CD4-positive, alpha-beta T cell (primary cell): Measurements from ENCODE around the gene TTC33. TPM values are rescaled to one million over a fixed set of nuclear protein-coding genes. Genes with fewer than 3 reads are reported as not detected.

Experiments
- ATAC-seq: fragments of 200-7000 bp; cut with Tn5 transposase; one replicate; pipeline ENCODE4 v1.10.0; 2022; ENCODE audit warnings: mild to moderate bottlenecking; ENCODE audit not compliant: poor library complexity
- CTCF ChIA-PET: fragments of 350-600 bp; sonication (Branson Sonifier 250); formaldehyde crosslinking; loops from one replicate; lab custom pipeline; 2021; ENCODE audit warnings: antibody characterized with exemption, inconsistent platforms; lab: Charles Lee
- POLR2A ChIA-PET: fragments of 350-600 bp; sonication (Branson Sonifier 250); formaldehyde crosslinking; loops from one replicate; lab custom pipeline; 2021; ENCODE audit warnings: antibody characterized with exemption, inconsistent platforms; lab: Charles Lee
- DNase-seq, 14 experiments: peaks; one replicate each; pipeline ENCODE4 v3.0.0-alpha.2; 2013 to 2020; ENCODE audit warnings: mixed read lengths in 2 of 14
- H3K27ac ChIP-seq, 2 donors: one replicate each; pipeline versions ENCODE4 v1.5.1 to v1.7.0; 2013; ENCODE audit warnings: low read length in 2 of 2, low read depth in 1 of 2, mild to moderate bottlenecking in 1 of 2
- H3K27me3 ChIP-seq, 2 experiments: 1 replicate in 1 of 2; 2 replicates in 1 of 2; pipeline versions ENCODE4 v1.6.1 to v1.7.0; 2013; ENCODE audit warnings: low read length in 2 of 2, control low read depth in 1 of 2, mild to moderate bottlenecking in 1 of 2, moderate library complexity in 1 of 2; ENCODE audit not compliant: insufficient read depth in 2 of 2, control insufficient read depth in 1 of 2
- H3K36me3 ChIP-seq: one replicate; pipeline ENCODE4 v1.6.1; 2013; ENCODE audit warnings: low read length, control low read depth; ENCODE audit not compliant: insufficient read depth
- H3K4me1 ChIP-seq: one replicate; pipeline ENCODE4 v1.6.1; 2013; ENCODE audit warnings: low read length, control low read depth; ENCODE audit not compliant: insufficient read depth
- H3K4me3 ChIP-seq: one replicate; pipeline ENCODE4 v1.5.1; 2013; ENCODE audit warnings: mild to moderate bottlenecking, low read length, moderate library complexity
- H3K9me3 ChIP-seq, 2 experiments: 1 replicate in 1 of 2; 2 replicates in 1 of 2; pipeline versions ENCODE4 v1.6.1 to v1.7.0; 2013; ENCODE audit warnings: low read length in 2 of 2, mild to moderate bottlenecking in 2 of 2, control low read depth in 1 of 2, moderate library complexity in 1 of 2; ENCODE audit not compliant: control insufficient read depth in 1 of 2, insufficient read depth in 1 of 2
- H3K27ac Mint-ChIP-seq: one replicate; pipeline ENCODE4 v1.8.0; 2020; ENCODE audit warnings: mixed read lengths
- H3K27me3 Mint-ChIP-seq: one replicate; pipeline ENCODE4 v1.8.0; 2021; ENCODE audit warnings: mixed read lengths
- H3K36me3 Mint-ChIP-seq: one replicate; pipeline ENCODE4 v1.8.0; 2021; ENCODE audit warnings: low read depth, mixed read lengths
- H3K4me1 Mint-ChIP-seq: one replicate; pipeline ENCODE4 v1.8.0; 2021; ENCODE audit warnings: low read depth, mixed read lengths
- H3K4me3 Mint-ChIP-seq: one replicate; pipeline ENCODE4 v1.8.0; 2020; ENCODE audit warnings: mild to moderate bottlenecking, mixed read lengths
- H3K9me3 Mint-ChIP-seq: one replicate; pipeline ENCODE4 v1.8.0; 2020; ENCODE audit warnings: mixed read lengths
- intact Hi-C, 2 experiments: fragments of 100-400 bp; cut with DNase I in 1 of 2; cut with micrococcal nuclease in 1 of 2; formaldehyde crosslinking; loops; one replicate each; pipeline versions ENCODE4 v1.15.1 to v1.9.0; 2023 to 2025; cut with DNase I, micrococcal nuclease
- total RNA-seq, 174 experiments: library from RNA in 2 of 174; stranded (reverse) in 2 of 174; gene quantifications; one replicate each; pipeline ENCODE4 v1.2.3 and lab custom pipeline; 2021 to 2026
- TF ChIP-seq, protein P1 (sequence below): fragments of 200-600 bp; IDR thresholded peaks from one replicate; pipeline ENCODE4 v1.8.0; 2022; ENCODE audit warnings: antibody characterized with exemption, mild to moderate bottlenecking

TTC33 gene
- total RNA-seq, 2 experiments from 2014 or later = 8.7 to 12.0 TPM

- H3K4me1 ChIP-seq = peaks cover 47% of the 10 kb centered on the region
- intact Hi-C loops = no loop called here
- Mint-ChIP-seq H3K27ac (peak overlapping the region; percentile 84), H3K27me3 (no peaks in the 10 kb centered on the region), H3K4me1 (peaks cover 81% of the 10 kb centered on the region), H3K9me3 (no peaks in the 10 kb centered on the region), H3K36me3 (no peaks in the 10 kb centered on the region), H3K4me3 (no peak overlapping the region)
- ATAC-seq (no peak), DNase-seq (no peak)
- H3K9me3 ChIP-seq = no peaks in the 10 kb centered on the region
- no peak overlapping the region for H3K27ac ChIP-seq
- H3K4me3 ChIP-seq = no peak overlapping the region
- POLR2A ChIA-PET = interaction anchor here (0.7 to 5.0 kb wide), 4 partner anchors 11 to 687 kb away, joined by 3 to 25 read pairs (median 4); no protein-coding TSS in a partner anchor
- H3K27me3 ChIP-seq = no peaks in the 10 kb centered on the region
- CTCF ChIA-PET = interaction anchor here (1.2 kb wide), 1 partner anchor 155 kb away, joined by 3 read pairs; no protein-coding TSS in a partner anchor
- TF ChIP-seq, protein P1, sequence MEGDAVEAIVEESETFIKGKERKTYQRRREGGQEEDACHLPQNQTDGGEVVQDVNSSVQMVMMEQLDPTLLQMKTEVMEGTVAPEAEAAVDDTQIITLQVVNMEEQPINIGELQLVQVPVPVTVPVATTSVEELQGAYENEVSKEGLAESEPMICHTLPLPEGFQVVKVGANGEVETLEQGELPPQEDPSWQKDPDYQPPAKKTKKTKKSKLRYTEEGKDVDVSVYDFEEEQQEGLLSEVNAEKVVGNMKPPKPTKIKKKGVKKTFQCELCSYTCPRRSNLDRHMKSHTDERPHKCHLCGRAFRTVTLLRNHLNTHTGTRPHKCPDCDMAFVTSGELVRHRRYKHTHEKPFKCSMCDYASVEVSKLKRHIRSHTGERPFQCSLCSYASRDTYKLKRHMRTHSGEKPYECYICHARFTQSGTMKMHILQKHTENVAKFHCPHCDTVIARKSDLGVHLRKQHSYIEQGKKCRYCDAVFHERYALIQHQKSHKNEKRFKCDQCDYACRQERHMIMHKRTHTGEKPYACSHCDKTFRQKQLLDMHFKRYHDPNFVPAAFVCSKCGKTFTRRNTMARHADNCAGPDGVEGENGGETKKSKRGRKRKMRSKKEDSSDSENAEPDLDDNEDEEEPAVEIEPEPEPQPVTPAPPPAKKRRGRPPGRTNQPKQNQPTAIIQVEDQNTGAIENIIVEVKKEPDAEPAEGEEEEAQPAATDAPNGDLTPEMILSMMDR = no peak
- H3K36me3 ChIP-seq = no peaks in the 10 kb centered on the region
Observed at GRCh38 chr5:40672425-40672824, 83.3 kb downstream of the TTC33 start.

- H3K4me1 ChIP-seq = peaks cover 22% of the 10 kb centered on the region
- peak overlapping the region; percentile 59 for H3K4me3 Mint-ChIP-seq
- H3K4me1 Mint-ChIP-seq = peaks cover 56% of the 10 kb centered on the region
- H3K9me3 Mint-ChIP-seq = no peaks in the 10 kb centered on the region
- peak in 1 of 14 experiments; percentile 12 for DNase-seq
- ChIA-PET POLR2A (interaction anchor here (0.7 to 5.0 kb wide), 5 partner anchors 11 to 89 kb away, joined by 3 to 25 read pairs (median 4); partner anchors contain the start of gene PTGER4), CTCF (interaction anchor here (0.6 to 2.3 kb wide), 3 partner anchors 17 to 683 kb away, joined by 3 to 11 read pairs (median 3); no protein-coding TSS in a partner anchor)
- peak overlapping the region; percentile 12 for H3K27ac Mint-ChIP-seq
- no peaks in the 10 kb centered on the region for H3K36me3 Mint-ChIP-seq
- H3K4me3 ChIP-seq = no peak overlapping the region
- intact Hi-C loops = loop anchor here in 1 of 2 experiments (2.0 kb wide), 1 partner anchor 13 kb away; no protein-coding TSS in a partner anchor
- peak; percentile 20 for ATAC-seq
- TF ChIP-seq, protein P1 = no peak
- H3K9me3 ChIP-seq = no peaks in the 10 kb centered on the region
- no peaks in the 10 kb centered on the region for H3K36me3 ChIP-seq
- no peaks in the 10 kb centered on the region for H3K27me3 ChIP-seq
- no peaks in the 10 kb centered on the region for H3K27me3 Mint-ChIP-seq
- H3K27ac ChIP-seq = peak overlapping the region in 1 of 2 donors; percentile 15
Observed at GRCh38 chr5:40669606-40670390, 86.0 kb downstream of the TTC33 start.

- Histone ChIP-seq H3K36me3 (no peaks in the 10 kb centered on the region), H3K27ac (no peak overlapping the region), H3K27me3 (no peaks in the 10 kb centered on the region), H3K9me3 (no peaks in the 10 kb centered on the region), H3K4me1 (peaks cover 14% of the 10 kb centered on the region), H3K4me3 (no peak overlapping the region)
- CTCF ChIA-PET = no interaction called here
- no peak overlapping the region for H3K4me3 Mint-ChIP-seq
- H3K4me1 Mint-ChIP-seq = peaks cover 30% of the 10 kb centered on the region
- no peak overlapping the region for H3K27ac Mint-ChIP-seq
- H3K36me3 Mint-ChIP-seq = no peaks in the 10 kb centered on the region
- H3K9me3 Mint-ChIP-seq = no peaks in the 10 kb centered on the region
- no peak for DNase-seq
- intact Hi-C loops = no loop called here
- POLR2A ChIA-PET = no interaction called here
- TF ChIP-seq, protein P1 = no peak
- H3K27me3 Mint-ChIP-seq = no peaks in the 10 kb centered on the region
- no peak for ATAC-seq
Observed at GRCh38 chr5:40667161-40667663, 88.5 kb downstream of the TTC33 start.
